WTC11 (cell line): ENCODE results near the gene CDKL5. TPM values are rescaled to one million over a fixed set of nuclear protein-coding genes. Genes with fewer than 3 reads are reported as not detected.

Experiments used
- ATAC-seq: fragments of 200-7000 bp; cut with Tn5 transposase; 2 replicates; pipeline ENCODE4 v1.10.0; 2021; ENCODE audit warnings: mild to moderate bottlenecking, moderate library complexity
- CTCF ChIA-PET: fragments of 300-600 bp; sonication (Branson Sonifier 250); formaldehyde crosslinking; loops from one replicate; lab custom pipeline; 2021; ENCODE audit warnings: antibody characterized with exemption; lab: Charles Lee
- POLR2A ChIA-PET: fragments of 350-600 bp; sonication (Branson Sonifier 250); formaldehyde crosslinking; loops from one replicate; lab custom pipeline; 2021; ENCODE audit warnings: antibody characterized with exemption; lab: Charles Lee
- DNase-seq: peaks from one replicate; pipeline ENCODE4 v3.0.0; 2021; ENCODE audit warnings: low spot score
- H3K27ac Mint-ChIP-seq: 2 replicates; pipeline ENCODE4 v1.8.0; 2021; ENCODE audit warnings: mixed read lengths
- H3K27me3 Mint-ChIP-seq: 2 replicates; pipeline ENCODE4 v1.8.0; 2021; ENCODE audit warnings: low read depth, mild to moderate bottlenecking, moderate library complexity, mixed read lengths
- H3K36me3 Mint-ChIP-seq: 2 replicates; pipeline ENCODE4 v1.8.0; 2021; ENCODE audit warnings: mixed read lengths
- H3K4me1 Mint-ChIP-seq: 2 replicates; pipeline ENCODE4 v1.8.0; 2022; ENCODE audit warnings: mixed read lengths
- H3K4me3 Mint-ChIP-seq: 2 replicates; pipeline ENCODE4 v1.8.0; 2021; ENCODE audit warnings: mild to moderate bottlenecking, moderate library complexity, mixed read lengths
- H3K9me3 Mint-ChIP-seq: 2 replicates; pipeline ENCODE4 v1.8.0; 2021; ENCODE audit warnings: mixed read lengths
- ATF1 ChIP-seq: sonication (generic); formaldehyde crosslinking; IDR thresholded peaks from 2 replicates; pipeline ENCODE4 v1.8.1; 2023; ENCODE audit warnings: mild to moderate bottlenecking, moderate library complexity, missing genetic modification reagents
- KAT7 ChIP-seq: sonication (generic); formaldehyde crosslinking; IDR thresholded peaks from 2 replicates; pipeline ENCODE4 v1.8.1; 2023; ENCODE audit warnings: missing genetic modification reagents, mild to moderate bottlenecking, borderline replicate concordance
- NFE2L1 ChIP-seq: sonication (generic); formaldehyde crosslinking; IDR thresholded peaks from 2 replicates; pipeline ENCODE4 v1.8.1; 2023; ENCODE audit warnings: missing genetic modification reagents
- NR1H2 ChIP-seq: sonication (generic); formaldehyde crosslinking; IDR thresholded peaks from 2 replicates; pipeline ENCODE4 v1.9.0; 2021; ENCODE audit warnings: mild to moderate bottlenecking, moderate library complexity, missing genetic modification reagents
- NR3C1 ChIP-seq: sonication (generic); formaldehyde crosslinking; conservative IDR thresholded peaks from 2 replicates; pipeline ENCODE4 v1.8.1; 2023; ENCODE audit warnings: low read depth, mild to moderate bottlenecking, missing genetic modification reagents
- RELA ChIP-seq: sonication (generic); formaldehyde crosslinking; IDR thresholded peaks from 2 replicates; pipeline ENCODE4 v1.8.1; 2022; ENCODE audit warnings: missing genetic modification reagents, mild to moderate bottlenecking, borderline replicate concordance
- SMAD3 ChIP-seq: sonication (generic); formaldehyde crosslinking; IDR thresholded peaks from 2 replicates; pipeline ENCODE4 v1.8.0; 2022; ENCODE audit warnings: missing genetic modification reagents, mild to moderate bottlenecking, borderline replicate concordance
- SOX15 ChIP-seq: fragments of 250-450 bp; sonication (Bioruptor Pico); IDR thresholded peaks from 2 replicates; pipeline ENCODE4 v1.9.0; 2021; ENCODE audit warnings: mild to moderate bottlenecking
- TP53 ChIP-seq: sonication (generic); formaldehyde crosslinking; IDR thresholded peaks from 2 replicates; pipeline ENCODE4 v1.8.1; 2023; ENCODE audit warnings: mild to moderate bottlenecking, missing genetic modification reagents
- ZNF121 ChIP-seq: sonication (generic); formaldehyde crosslinking; IDR thresholded peaks from 2 replicates; pipeline ENCODE4 v1.8.0; 2023; ENCODE audit warnings: missing genetic modification reagents
- ZNF416 ChIP-seq: fragments of 250-450 bp; sonication (Bioruptor Pico); IDR thresholded peaks from 2 replicates; pipeline ENCODE4 v1.9.0; 2021; ENCODE audit warnings: mild to moderate bottlenecking, inconsistent platforms
- total RNA-seq: library from RNA; stranded (reverse); gene quantifications from 3 replicates; pipeline ENCODE4 v1.2.3, GENCODE V29; 2021
- TF ChIP-seq, protein P1 (sequence below): fragments of 250-450 bp; sonication (Bioruptor Pico); IDR thresholded peaks from 2 replicates; pipeline ENCODE4 v1.9.0; 2021; ENCODE audit warnings: mild to moderate bottlenecking
- TF ChIP-seq, protein P2 (sequence below): sonication (generic); formaldehyde crosslinking; IDR thresholded peaks from 2 replicates; pipeline ENCODE4 v1.8.1; 2023; ENCODE audit warnings: mild to moderate bottlenecking, missing genetic modification reagents, moderate library complexity
- TF ChIP-seq, protein P3 (sequence below): sonication (generic); formaldehyde crosslinking; IDR thresholded peaks from 2 replicates; pipeline ENCODE4 v1.8.1; 2023; ENCODE audit warnings: mild to moderate bottlenecking, missing genetic modification reagents
- TF ChIP-seq, protein P4 (sequence below): sonication (generic); formaldehyde crosslinking; IDR thresholded peaks from 2 replicates; pipeline ENCODE4 v1.8.1; 2023; ENCODE audit warnings: mild to moderate bottlenecking, missing genetic modification reagents, moderate library complexity
- TF ChIP-seq, protein P5 (sequence below): fragments of 250-450 bp; sonication (Bioruptor Pico); IDR thresholded peaks from 2 replicates; pipeline ENCODE4 v2.1.2; 2022; ENCODE audit warnings: mild to moderate bottlenecking, moderate library complexity

CDKL5 gene
- total RNA-seq, 1 experiment from 2014 or later, result 13.6 TPM

DNA sequence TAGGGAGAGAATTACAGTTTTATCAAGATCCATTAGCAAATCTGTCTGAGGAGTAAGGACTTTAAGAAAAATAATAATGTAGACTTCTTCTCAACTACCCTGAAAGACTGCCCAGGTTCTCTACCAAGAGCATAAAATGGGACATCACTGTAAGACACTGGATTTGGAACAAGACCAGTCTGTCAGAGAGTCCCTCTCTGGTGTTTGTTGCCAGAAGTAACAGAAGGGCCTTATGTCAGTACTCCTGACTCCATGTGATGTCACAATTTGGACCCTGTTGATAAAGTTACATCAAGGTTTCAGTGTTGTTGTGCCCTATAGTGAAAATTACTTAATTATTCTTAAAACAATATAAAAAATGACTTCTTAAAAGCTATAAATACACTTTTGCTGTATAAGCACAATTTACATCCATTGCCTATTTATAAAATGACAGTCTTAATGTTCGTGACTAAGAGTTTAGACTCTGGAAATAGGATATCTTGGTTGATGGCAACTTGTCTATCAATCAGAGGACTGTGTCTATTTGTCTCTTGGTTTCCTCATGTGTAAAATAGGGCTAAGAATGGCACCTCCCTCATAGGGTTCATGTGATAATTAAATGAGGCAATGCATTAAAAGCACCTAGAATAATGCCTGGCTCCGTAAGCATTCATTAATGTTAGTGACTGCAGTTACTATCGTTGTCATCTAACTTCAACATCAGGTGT lies 188.7 kb downstream of the CDKL5 start:
- POLR2A ChIA-PET, result no interaction called here
- no peak overlapping the region for H3K4me3 Mint-ChIP-seq
- peaks cover 5% of the 10 kb centered on the region; the same call in 1 of the 2 replicates for H3K4me1 Mint-ChIP-seq
- no peak for DNase-seq
- H3K27ac Mint-ChIP-seq, result no peak overlapping the region
- TF ChIP-seq KAT7 (CRISPR knock-in tag) (no peak), SOX15 (CRISPR knock-in tag) (no peak), TP53 (CRISPR knock-in tag) (no peak)
- TF ChIP-seq, protein P1, sequence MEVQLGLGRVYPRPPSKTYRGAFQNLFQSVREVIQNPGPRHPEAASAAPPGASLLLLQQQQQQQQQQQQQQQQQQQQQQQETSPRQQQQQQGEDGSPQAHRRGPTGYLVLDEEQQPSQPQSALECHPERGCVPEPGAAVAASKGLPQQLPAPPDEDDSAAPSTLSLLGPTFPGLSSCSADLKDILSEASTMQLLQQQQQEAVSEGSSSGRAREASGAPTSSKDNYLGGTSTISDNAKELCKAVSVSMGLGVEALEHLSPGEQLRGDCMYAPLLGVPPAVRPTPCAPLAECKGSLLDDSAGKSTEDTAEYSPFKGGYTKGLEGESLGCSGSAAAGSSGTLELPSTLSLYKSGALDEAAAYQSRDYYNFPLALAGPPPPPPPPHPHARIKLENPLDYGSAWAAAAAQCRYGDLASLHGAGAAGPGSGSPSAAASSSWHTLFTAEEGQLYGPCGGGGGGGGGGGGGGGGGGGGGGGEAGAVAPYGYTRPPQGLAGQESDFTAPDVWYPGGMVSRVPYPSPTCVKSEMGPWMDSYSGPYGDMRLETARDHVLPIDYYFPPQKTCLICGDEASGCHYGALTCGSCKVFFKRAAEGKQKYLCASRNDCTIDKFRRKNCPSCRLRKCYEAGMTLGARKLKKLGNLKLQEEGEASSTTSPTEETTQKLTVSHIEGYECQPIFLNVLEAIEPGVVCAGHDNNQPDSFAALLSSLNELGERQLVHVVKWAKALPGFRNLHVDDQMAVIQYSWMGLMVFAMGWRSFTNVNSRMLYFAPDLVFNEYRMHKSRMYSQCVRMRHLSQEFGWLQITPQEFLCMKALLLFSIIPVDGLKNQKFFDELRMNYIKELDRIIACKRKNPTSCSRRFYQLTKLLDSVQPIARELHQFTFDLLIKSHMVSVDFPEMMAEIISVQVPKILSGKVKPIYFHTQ, result no peak
- TF ChIP-seq, all 79 proteins: peak for 0
- CTCF ChIA-PET, result no interaction called here
- H3K9me3 Mint-ChIP-seq, result no peaks in the 10 kb centered on the region
- H3K27me3 Mint-ChIP-seq, result no peaks in the 10 kb centered on the region
- ATAC-seq, result no peak
- H3K36me3 Mint-ChIP-seq, result peaks cover 11% of the 10 kb centered on the region

DNA sequence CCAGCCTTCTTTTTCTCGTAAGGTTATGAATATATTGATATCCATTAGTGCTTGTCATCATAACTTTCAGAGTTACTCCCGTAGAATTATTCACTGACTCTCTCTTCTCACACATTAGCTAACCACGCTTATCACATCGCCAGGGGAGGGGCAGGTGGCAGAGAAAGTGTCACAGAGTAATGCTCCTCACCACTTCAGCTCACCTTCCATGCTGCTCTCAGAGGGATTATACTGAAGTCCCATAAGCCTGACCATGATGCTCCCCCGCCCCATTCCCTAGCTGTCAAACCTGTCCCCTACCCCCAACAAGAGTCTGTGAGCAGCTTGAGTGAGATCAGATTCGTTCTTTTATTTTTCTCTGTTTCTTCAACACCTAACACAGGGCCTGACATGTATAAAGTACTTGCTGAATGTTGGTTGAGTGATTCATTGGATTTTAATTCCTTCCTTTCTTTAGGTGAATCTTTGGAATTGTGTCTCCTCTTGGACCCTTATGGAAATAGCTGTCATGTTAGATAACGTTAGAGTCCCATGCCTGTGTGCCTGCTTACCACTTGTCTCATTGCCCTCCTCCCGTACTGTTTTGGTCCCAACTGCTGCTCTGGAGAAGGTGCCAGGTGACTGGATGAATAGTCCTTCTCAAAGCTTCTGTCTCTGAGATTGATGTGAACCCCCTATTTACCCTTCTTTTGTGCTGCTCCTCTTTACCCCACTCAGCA lies 191.4 kb downstream of the CDKL5 start:
- ChIA-PET CTCF (no interaction called here), POLR2A (no interaction called here)
- Mint-ChIP-seq H3K27me3 (no peaks in the 10 kb centered on the region), H3K4me1 (peaks cover 5% of the 10 kb centered on the region; the same call in 1 of the 2 replicates), H3K36me3 (no peaks in the 10 kb centered on the region), H3K4me3 (no peak overlapping the region), H3K27ac (no peak overlapping the region), H3K9me3 (no peaks in the 10 kb centered on the region)
- TF ChIP-seq, protein P2, sequence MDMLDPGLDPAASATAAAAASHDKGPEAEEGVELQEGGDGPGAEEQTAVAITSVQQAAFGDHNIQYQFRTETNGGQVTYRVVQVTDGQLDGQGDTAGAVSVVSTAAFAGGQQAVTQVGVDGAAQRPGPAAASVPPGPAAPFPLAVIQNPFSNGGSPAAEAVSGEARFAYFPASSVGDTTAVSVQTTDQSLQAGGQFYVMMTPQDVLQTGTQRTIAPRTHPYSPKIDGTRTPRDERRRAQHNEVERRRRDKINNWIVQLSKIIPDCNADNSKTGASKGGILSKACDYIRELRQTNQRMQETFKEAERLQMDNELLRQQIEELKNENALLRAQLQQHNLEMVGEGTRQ (CRISPR knock-in tag), result no peak
- TF ChIP-seq ZNF416 (CRISPR knock-in tag) (no peak), SMAD3 (CRISPR knock-in tag) (no peak), RELA (no peak), NFE2L1 (CRISPR knock-in tag) (no peak), ZNF121 (no peak), ATF1 (CRISPR knock-in tag) (no peak), NR3C1 (CRISPR knock-in tag) (no peak), NR1H2 (CRISPR knock-in tag) (no peak)
- TF ChIP-seq, protein P3, sequence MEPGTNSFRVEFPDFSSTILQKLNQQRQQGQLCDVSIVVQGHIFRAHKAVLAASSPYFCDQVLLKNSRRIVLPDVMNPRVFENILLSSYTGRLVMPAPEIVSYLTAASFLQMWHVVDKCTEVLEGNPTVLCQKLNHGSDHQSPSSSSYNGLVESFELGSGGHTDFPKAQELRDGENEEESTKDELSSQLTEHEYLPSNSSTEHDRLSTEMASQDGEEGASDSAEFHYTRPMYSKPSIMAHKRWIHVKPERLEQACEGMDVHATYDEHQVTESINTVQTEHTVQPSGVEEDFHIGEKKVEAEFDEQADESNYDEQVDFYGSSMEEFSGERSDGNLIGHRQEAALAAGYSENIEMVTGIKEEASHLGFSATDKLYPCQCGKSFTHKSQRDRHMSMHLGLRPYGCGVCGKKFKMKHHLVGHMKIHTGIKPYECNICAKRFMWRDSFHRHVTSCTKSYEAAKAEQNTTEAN, result no peak
- TF ChIP-seq, protein P4, sequence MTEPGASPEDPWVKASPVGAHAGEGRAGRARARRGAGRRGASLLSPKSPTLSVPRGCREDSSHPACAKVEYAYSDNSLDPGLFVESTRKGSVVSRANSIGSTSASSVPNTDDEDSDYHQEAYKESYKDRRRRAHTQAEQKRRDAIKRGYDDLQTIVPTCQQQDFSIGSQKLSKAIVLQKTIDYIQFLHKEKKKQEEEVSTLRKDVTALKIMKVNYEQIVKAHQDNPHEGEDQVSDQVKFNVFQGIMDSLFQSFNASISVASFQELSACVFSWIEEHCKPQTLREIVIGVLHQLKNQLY (CRISPR knock-in tag), result no peak
- TF ChIP-seq, protein P5, sequence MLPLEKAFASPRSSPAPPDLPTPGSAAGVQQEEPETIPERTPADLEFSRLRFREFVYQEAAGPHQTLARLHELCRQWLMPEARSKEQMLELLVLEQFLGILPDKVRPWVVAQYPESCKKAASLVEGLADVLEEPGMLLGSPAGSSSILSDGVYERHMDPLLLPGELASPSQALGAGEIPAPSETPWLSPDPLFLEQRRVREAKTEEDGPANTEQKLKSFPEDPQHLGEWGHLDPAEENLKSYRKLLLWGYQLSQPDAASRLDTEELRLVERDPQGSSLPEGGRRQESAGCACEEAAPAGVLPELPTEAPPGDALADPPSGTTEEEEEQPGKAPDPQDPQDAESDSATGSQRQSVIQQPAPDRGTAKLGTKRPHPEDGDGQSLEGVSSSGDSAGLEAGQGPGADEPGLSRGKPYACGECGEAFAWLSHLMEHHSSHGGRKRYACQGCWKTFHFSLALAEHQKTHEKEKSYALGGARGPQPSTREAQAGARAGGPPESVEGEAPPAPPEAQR (CRISPR knock-in tag), result no peak
- DNase-seq (no peak), ATAC-seq (no peak)
